Retinal pigment epithelial cell (primary cell): ENCODE results near the gene RAP2C.

Experiments used
- DNase-seq: peaks from one replicate; pipeline ENCODE4 v3.0.0-alpha.2; 2010; ENCODE audit warnings: low read depth
- H3K4me3 ChIP-seq: 2 replicates; pipeline ENCODE4 v1.5.1; 2011; ENCODE audit warnings: mild to moderate bottlenecking, low read length, control low read depth, moderate library complexity
- CTCF ChIP-seq: conservative IDR thresholded peaks from 2 replicates; pipeline ENCODE4 v1.5.1; 2011; ENCODE audit warnings: low read depth, low read length, control low read depth, inconsistent platforms

Gene RAP2C

GRCh38 chrX:132184871-132185270 is 34.4 kb downstream of the RAP2C start:
- H3K4me3 ChIP-seq: no peak overlapping the region
- DNase-seq: no peak
- TF ChIP-seq CTCF: no peak

- no peak overlapping the region for H3K4me3 ChIP-seq
- TF ChIP-seq CTCF: no peak
- DNase-seq: no peak
Measured at GRCh38 chrX:132181364-132181763, 37.9 kb downstream of the RAP2C start.

GRCh38 chrX:132180929-132181328 is 38.3 kb downstream of the RAP2C start:
- TF ChIP-seq CTCF: no peak
- DNase-seq: no peak
- no peak overlapping the region for H3K4me3 ChIP-seq

GRCh38 chrX:132173647-132174046 is 45.6 kb downstream of the RAP2C start:
- DNase-seq: no peak
- TF ChIP-seq CTCF: no peak
- H3K4me3 ChIP-seq: no peak overlapping the region

- no peak for DNase-seq
- H3K4me3 ChIP-seq: no peak overlapping the region
- no peak for TF ChIP-seq CTCF
Measured at GRCh38 chrX:132171881-132172280, 47.4 kb downstream of the RAP2C start.

- H3K4me3 ChIP-seq: no peak overlapping the region
- no peak for DNase-seq
- TF ChIP-seq CTCF: no peak
Measured at GRCh38 chrX:132171478-132171877, 47.8 kb downstream of the RAP2C start.

GRCh38 chrX:132169554-132169953 is 49.7 kb downstream of the RAP2C start:
- TF ChIP-seq CTCF: no peak
- no peak for DNase-seq
- H3K4me3 ChIP-seq: no peak overlapping the region
